ENCODE results near the gene ZNF680. TPM values are rescaled to one million over a fixed set of nuclear protein-coding genes. Genes with fewer than 3 reads are reported as not detected.

The ZNF680 gene
- total and polyA plus RNA-seq, 2 donors from 2014 or later: 7.3 to 20.7 TPM

GRCh38 chr7:64544010-64544409 is 18.9 kb downstream of the ZNF680 start:
- Histone ChIP-seq H3K27me3 (ENCODE audit: control insufficient read depth, insufficient read depth, low read length) (no peaks in the 10 kb centered on the region), H3K4me1 (ENCODE audit: control insufficient read depth in 2 of 3, insufficient read depth in 2 of 3, low read depth in 1 of 3, low read length in 3 of 3) (peaks cover 0 to 2% (median 0%) of the 10 kb centered on the region in 3 donors), H3K4me3 (ENCODE audit: low read length in 3 of 3) (no peak overlapping the region), H3K36me3 (ENCODE audit: control insufficient read depth in 2 of 3, insufficient read depth in 3 of 3, low read length in 3 of 3) (peaks cover 0 to 2% (median 0%) of the 10 kb centered on the region in 3 donors), H3K9ac (ENCODE audit: low read length in 3 of 3) (no peak overlapping the region), H3K9me3 (ENCODE audit: control insufficient read depth in 2 of 3, insufficient read depth in 1 of 3, low read length in 3 of 3) (no peaks in the 10 kb centered on the region), H3K27ac (ENCODE audit: low read depth in 2 of 2, low read length in 2 of 2) (no peak overlapping the region)
- TF ChIP-seq, protein P1, sequence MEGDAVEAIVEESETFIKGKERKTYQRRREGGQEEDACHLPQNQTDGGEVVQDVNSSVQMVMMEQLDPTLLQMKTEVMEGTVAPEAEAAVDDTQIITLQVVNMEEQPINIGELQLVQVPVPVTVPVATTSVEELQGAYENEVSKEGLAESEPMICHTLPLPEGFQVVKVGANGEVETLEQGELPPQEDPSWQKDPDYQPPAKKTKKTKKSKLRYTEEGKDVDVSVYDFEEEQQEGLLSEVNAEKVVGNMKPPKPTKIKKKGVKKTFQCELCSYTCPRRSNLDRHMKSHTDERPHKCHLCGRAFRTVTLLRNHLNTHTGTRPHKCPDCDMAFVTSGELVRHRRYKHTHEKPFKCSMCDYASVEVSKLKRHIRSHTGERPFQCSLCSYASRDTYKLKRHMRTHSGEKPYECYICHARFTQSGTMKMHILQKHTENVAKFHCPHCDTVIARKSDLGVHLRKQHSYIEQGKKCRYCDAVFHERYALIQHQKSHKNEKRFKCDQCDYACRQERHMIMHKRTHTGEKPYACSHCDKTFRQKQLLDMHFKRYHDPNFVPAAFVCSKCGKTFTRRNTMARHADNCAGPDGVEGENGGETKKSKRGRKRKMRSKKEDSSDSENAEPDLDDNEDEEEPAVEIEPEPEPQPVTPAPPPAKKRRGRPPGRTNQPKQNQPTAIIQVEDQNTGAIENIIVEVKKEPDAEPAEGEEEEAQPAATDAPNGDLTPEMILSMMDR (IDR thresholded peaks at IDR 0.05; ENCODE audit: borderline replicate concordance, extremely low read depth, insufficient read depth): no peak
- intact Hi-C loops (cut with DNase I): no loop called here
- FAIRE-seq: no peak
- DNase-seq: no peak

GRCh38 chr7:64541438-64542359 is 21.2 kb downstream of the ZNF680 start:
- peak overlapping the region in 1 of 3 donors; percentile 9 for H3K9ac ChIP-seq (ENCODE audit: low read length in 3 of 3)
- no peak overlapping the region for H3K27ac ChIP-seq (ENCODE audit: low read depth in 2 of 2, low read length in 2 of 2)
- no peak for FAIRE-seq

DNA sequence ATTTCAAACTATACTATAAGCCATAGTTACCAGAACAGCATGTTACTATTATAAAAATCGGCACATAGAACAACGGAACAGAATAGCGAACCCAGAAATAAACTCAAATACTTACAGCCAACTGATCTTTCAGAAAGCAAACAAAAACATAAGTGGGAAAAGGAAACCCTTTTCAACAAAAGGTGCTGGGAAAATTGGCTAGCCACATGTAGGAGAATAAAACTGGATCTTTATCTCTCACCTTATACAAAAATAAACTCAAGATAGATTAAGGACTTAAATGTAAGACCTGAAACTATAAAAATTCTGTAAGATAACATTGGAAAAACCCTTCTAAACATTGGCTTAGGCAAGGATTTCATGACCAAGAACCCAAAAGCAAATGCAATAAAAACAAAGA is 29.1 kb downstream of the ZNF680 start:
- H3K4me1 ChIP-seq (ENCODE audit: control insufficient read depth in 2 of 3, insufficient read depth in 2 of 3, low read depth in 1 of 3, low read length in 3 of 3): no peaks in the 10 kb centered on the region
- no peaks in the 10 kb centered on the region for H3K27me3 ChIP-seq (ENCODE audit: control insufficient read depth, insufficient read depth, low read length)
- peaks cover 0 to 2% (median 0%) of the 10 kb centered on the region in 3 donors for H3K9me3 ChIP-seq (ENCODE audit: control insufficient read depth in 2 of 3, insufficient read depth in 1 of 3, low read length in 3 of 3)
- H3K9ac ChIP-seq (ENCODE audit: low read length in 3 of 3): no peak overlapping the region
- peaks cover 0 to 8% (median 3%) of the 10 kb centered on the region in 3 donors for H3K36me3 ChIP-seq (ENCODE audit: control insufficient read depth in 2 of 3, insufficient read depth in 3 of 3, low read length in 3 of 3)
- H3K27ac ChIP-seq (ENCODE audit: low read depth in 2 of 2, low read length in 2 of 2): no peak overlapping the region
- no peak overlapping the region for H3K4me3 ChIP-seq (ENCODE audit: low read length in 3 of 3)
- FAIRE-seq: no peak
- TF ChIP-seq, protein P1 (IDR thresholded peaks at IDR 0.05; ENCODE audit: borderline replicate concordance, extremely low read depth, insufficient read depth): no peak
- intact Hi-C loops (cut with DNase I): no loop called here
- DNase-seq: no peak

More at GRCh38 chr7:64541438-64542359, 21.2 kb downstream of the ZNF680 start:
- H3K4me3 ChIP-seq (ENCODE audit: low read length in 3 of 3): no peak overlapping the region
- intact Hi-C loops (cut with DNase I): no loop called here
- H3K27me3 ChIP-seq (ENCODE audit: control insufficient read depth, insufficient read depth, low read length): no peaks in the 10 kb centered on the region
- H3K9me3 ChIP-seq (ENCODE audit: control insufficient read depth in 2 of 3, insufficient read depth in 1 of 3, low read length in 3 of 3): no peaks in the 10 kb centered on the region
- peaks cover 0 to 2% (median 0%) of the 10 kb centered on the region in 3 donors for H3K4me1 ChIP-seq (ENCODE audit: control insufficient read depth in 2 of 3, insufficient read depth in 2 of 3, low read depth in 1 of 3, low read length in 3 of 3)
- TF ChIP-seq, protein P1 (IDR thresholded peaks at IDR 0.05; ENCODE audit: borderline replicate concordance, extremely low read depth, insufficient read depth): no peak
- H3K36me3 ChIP-seq (ENCODE audit: control insufficient read depth in 2 of 3, insufficient read depth in 3 of 3, low read length in 3 of 3): peaks cover 0 to 2% (median 2%) of the 10 kb centered on the region in 3 donors
- no peak for DNase-seq
